ENCODE data around the gene ACY1.

ACY1 gene

GRCh38 chr3:51967384-51968169 lies 15.8 kb upstream of the ACY1 start, which contains the start of gene PCBP4:
Gene PCBP4, minus strand, starts transcription at chr3:51967454. Its CDS starts 6,214 bp downstream, at chr3:51961240.
- TF ChIP-seq CTCF (IDR thresholded peaks at IDR 0.05; ENCODE audit: low read depth, low read length, missing control alignments): no peak
- DNase-seq (ENCODE audit: low read depth): no peak
- peak within 1 kb of the TSS; percentile 64 for H3K4me3 ChIP-seq (ENCODE audit: low read depth, low read length)
- in situ Hi-C loops (cut with HindIII; ENCODE audit: low sequenced_read_pairs): no loop called here

- in situ Hi-C loops (cut with HindIII; ENCODE audit: low sequenced_read_pairs): no loop called here
- TF ChIP-seq CTCF (IDR thresholded peaks at IDR 0.05; ENCODE audit: low read depth, low read length, missing control alignments): no peak
- peak overlapping the region; percentile 64 for H3K4me3 ChIP-seq (ENCODE audit: low read depth, low read length)
- no peak for DNase-seq (ENCODE audit: low read depth)
Measured at GRCh38 chr3:51968170-51968775, 15.1 kb upstream of the ACY1 start.

- peak overlapping the region; percentile 64 for H3K4me3 ChIP-seq (ENCODE audit: low read depth, low read length)
- in situ Hi-C loops (cut with HindIII; ENCODE audit: low sequenced_read_pairs): no loop called here
- TF ChIP-seq CTCF (IDR thresholded peaks at IDR 0.05; ENCODE audit: low read depth, low read length, missing control alignments): no peak
- no peak for DNase-seq (ENCODE audit: low read depth)
Measured at GRCh38 chr3:51968883-51969678, 14.3 kb upstream of the ACY1 start.

- no peak for TF ChIP-seq CTCF (IDR thresholded peaks at IDR 0.05; ENCODE audit: low read depth, low read length, missing control alignments)
- DNase-seq (ENCODE audit: low read depth): no peak
- in situ Hi-C loops (cut with HindIII; ENCODE audit: low sequenced_read_pairs): no loop called here
- H3K4me3 ChIP-seq (ENCODE audit: low read depth, low read length): no peak overlapping the region
Measured at GRCh38 chr3:51969841-51970240, 13.5 kb upstream of the ACY1 start.

- no peak for TF ChIP-seq CTCF (IDR thresholded peaks at IDR 0.05; ENCODE audit: low read depth, low read length, missing control alignments)
- no peak for DNase-seq (ENCODE audit: low read depth)
- in situ Hi-C loops (cut with HindIII; ENCODE audit: low sequenced_read_pairs): no loop called here
Measured at GRCh38 chr3:51970606-51971300, 12.6 kb upstream of the ACY1 start.

GRCh38 chr3:51971350-51971749 lies 12.0 kb upstream of the ACY1 start:
- no peak for TF ChIP-seq CTCF (IDR thresholded peaks at IDR 0.05; ENCODE audit: low read depth, low read length, missing control alignments)
- DNase-seq (ENCODE audit: low read depth): no peak
- no peak overlapping the region for H3K4me3 ChIP-seq (ENCODE audit: low read depth, low read length)
- in situ Hi-C loops (cut with HindIII; ENCODE audit: low sequenced_read_pairs): no loop called here

More at GRCh38 chr3:51970606-51971300, 12.6 kb upstream of the ACY1 start:
- no peak overlapping the region for H3K4me3 ChIP-seq (ENCODE audit: low read depth, low read length)
